OCI-LY3 (cell line): ENCODE results near the gene ACTR1A.

Source experiments
- H2AFZ ChIP-seq: fragments of 200-600, 300-600 bp; shearing (Covaris generic); 2 replicates; pipeline ENCODE4 v1.6.0; 2014; ENCODE audit warnings: antibody characterized with exemption, low read depth, low read length
- H3K27ac ChIP-seq: fragments of 200-600, 300-600 bp; sonication (generic); 2 replicates; pipeline ENCODE4 v1.5.1; 2014; ENCODE audit warnings: mild to moderate bottlenecking, low read length, moderate library complexity, mixed read lengths
- H3K27me3 ChIP-seq: fragments of 200-600, 300-600 bp; sonication (generic); 2 replicates; pipeline ENCODE4 v1.6.1; 2014; ENCODE audit warnings: low read depth, low read length, mixed read lengths
- H3K36me3 ChIP-seq: fragments of 200-600, 300-600 bp; sonication (generic); replicated peaks from 2 replicates; pipeline ENCODE3; 2014; ENCODE audit warnings: low read depth, low read length, mixed read lengths
- H3K4me1 ChIP-seq: fragments of 300-600, 200-600 bp; sonication (generic); 2 replicates; pipeline ENCODE4 v1.6.1; 2014; ENCODE audit warnings: low read length, mixed read lengths
- H3K4me2 ChIP-seq: fragments of 200-600, 300-600 bp; sonication (generic); 2 replicates; pipeline ENCODE4 v1.6.1; 2014; ENCODE audit warnings: low read length, mixed read lengths
- H3K4me3 ChIP-seq: fragments of 300-600, 200-600 bp; sonication (generic); 2 replicates; pipeline ENCODE4 v1.5.1; 2014; ENCODE audit warnings: antibody characterized with exemption, mild to moderate bottlenecking, low read length, moderate library complexity
- H3K79me2 ChIP-seq: fragments of 300-600, 200-600 bp; shearing (Covaris generic); 2 replicates; pipeline ENCODE4 v1.6.1; 2014; ENCODE audit warnings: mild to moderate bottlenecking, low read length, mixed read lengths
- H3K9ac ChIP-seq: fragments of 300-600, 200-600 bp; shearing (Covaris generic); 2 replicates; pipeline ENCODE4 v1.6.0; 2014; ENCODE audit warnings: mild to moderate bottlenecking, low read length, moderate library complexity
- H3K9me3 ChIP-seq: fragments of 200-600, 300-600 bp; shearing (Covaris generic); 2 replicates; pipeline ENCODE4 v1.6.1; 2014; ENCODE audit warnings: low read length, mixed read lengths; ENCODE audit not compliant: insufficient read depth
- H4K20me1 ChIP-seq: fragments of 200-600, 300-600 bp; sonication (generic); 2 replicates; pipeline ENCODE4 v1.6.1; 2016; ENCODE audit warnings: low read length, mixed read lengths; ENCODE audit not compliant: insufficient read depth
- EZH2phosphoT487 ChIP-seq: fragments of 200-600 bp; shearing (Covaris generic); IDR thresholded peaks from 2 replicates; pipeline ENCODE4 v1.6.1; 2018; ENCODE audit warnings: antibody characterized with exemption, mixed run types, low read depth
- TF ChIP-seq, protein P1 (sequence below): fragments of 200-600, 300-600 bp; sonication (generic); IDR thresholded peaks from 2 replicates; pipeline ENCODE4 v1.5.1; 2014; ENCODE audit warnings: antibody characterized with exemption, low read length, low read depth

The ACTR1A gene

DNA sequence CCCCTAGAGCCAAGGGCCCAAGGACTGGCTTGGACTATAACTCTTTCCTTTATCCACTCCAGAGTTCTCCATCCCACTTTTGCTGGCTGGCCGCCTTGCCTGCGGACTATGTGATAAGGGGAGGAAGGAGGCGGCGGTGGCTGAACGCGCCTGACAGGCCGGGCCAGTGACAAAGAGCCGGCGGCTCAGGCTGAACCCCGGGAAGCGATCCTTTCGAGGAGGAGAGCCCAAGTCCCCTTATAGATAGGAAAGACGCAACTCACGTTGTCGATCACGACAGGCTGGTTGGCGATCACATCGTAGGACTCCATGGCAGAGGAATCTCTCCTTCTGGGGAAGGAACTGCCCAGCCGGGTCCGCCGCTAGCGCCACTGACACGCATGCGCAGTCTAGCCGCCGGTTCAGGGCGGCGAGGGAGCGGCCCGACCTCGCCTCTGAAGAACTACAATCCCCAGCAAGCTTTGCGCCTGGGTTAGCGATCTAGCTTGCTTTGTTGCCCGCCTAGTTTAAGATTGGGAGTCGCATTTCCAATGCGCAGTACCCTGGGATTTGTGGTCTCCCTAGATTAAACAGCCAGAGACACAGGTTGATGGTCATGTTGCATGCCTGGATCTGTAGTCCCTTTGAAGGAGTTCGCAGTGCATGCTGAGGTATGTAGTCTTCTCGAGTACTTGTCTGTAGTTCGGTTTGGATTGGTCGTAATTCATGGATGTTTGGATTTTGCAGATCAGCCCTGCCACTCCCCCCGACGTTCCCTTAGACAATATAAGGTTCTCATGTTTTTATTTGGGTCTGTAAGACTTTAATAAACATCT lies at the start of gene ACTR1A:
TSS of gene ACTR1A (minus strand) at position 376 of the 815 bp plus-strand sequence. CDS start at position 311, 65 bp downstream.
- Histone ChIP-seq H3K79me2 (peaks cover 52% of the 10 kb centered on the region), H3K27me3 (no peaks in the 10 kb centered on the region), H3K4me1 (peaks cover 8% of the 10 kb centered on the region), H3K4me3 (peak within 1 kb of the TSS; percentile 98), H3K9ac (peak within 1 kb of the TSS; percentile 89), H2AFZ (peak within 1 kb of the TSS; percentile 84), H3K36me3 (peaks cover 2% of the 10 kb centered on the region), H3K4me2 (peak within 1 kb of the TSS; percentile 91), H4K20me1 (peaks cover 11% of the 10 kb centered on the region), H3K9me3 (no peaks in the 10 kb centered on the region), H3K27ac (peak within 1 kb of the TSS; percentile 55)
- no peak for TF ChIP-seq EZH2phosphoT487
- TF ChIP-seq, protein P1, sequence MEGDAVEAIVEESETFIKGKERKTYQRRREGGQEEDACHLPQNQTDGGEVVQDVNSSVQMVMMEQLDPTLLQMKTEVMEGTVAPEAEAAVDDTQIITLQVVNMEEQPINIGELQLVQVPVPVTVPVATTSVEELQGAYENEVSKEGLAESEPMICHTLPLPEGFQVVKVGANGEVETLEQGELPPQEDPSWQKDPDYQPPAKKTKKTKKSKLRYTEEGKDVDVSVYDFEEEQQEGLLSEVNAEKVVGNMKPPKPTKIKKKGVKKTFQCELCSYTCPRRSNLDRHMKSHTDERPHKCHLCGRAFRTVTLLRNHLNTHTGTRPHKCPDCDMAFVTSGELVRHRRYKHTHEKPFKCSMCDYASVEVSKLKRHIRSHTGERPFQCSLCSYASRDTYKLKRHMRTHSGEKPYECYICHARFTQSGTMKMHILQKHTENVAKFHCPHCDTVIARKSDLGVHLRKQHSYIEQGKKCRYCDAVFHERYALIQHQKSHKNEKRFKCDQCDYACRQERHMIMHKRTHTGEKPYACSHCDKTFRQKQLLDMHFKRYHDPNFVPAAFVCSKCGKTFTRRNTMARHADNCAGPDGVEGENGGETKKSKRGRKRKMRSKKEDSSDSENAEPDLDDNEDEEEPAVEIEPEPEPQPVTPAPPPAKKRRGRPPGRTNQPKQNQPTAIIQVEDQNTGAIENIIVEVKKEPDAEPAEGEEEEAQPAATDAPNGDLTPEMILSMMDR = no peak

DNA sequence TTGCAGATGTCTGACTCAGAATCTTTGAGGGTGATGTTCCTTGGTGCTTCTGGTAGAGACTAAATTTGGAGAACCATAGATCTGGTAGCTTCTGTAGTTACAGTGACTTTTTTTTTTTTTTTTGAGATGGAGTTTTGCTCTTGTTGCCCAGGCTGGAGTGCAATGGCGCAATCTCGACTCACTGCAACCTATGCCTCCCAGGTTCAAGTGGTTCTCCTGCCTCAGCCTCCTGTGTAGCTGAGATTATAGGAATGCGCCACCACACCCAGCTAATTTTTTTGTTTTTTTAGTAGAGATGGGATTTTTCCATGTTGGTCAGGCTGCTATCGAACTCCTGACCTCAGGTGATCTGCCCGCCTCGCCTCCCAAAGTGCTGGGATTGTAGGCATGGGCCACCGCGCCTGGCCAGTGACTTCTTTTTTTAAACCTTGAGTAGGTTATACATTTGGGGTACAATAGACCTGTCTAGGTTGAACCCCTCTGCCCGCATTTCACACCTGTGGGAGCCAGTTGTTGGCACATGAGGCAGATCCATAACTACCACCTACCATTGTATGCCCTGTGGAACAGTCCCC lies 48.2 kb upstream of the ACTR1A start:
- TF ChIP-seq, protein P1 = no peak
- no peak for TF ChIP-seq EZH2phosphoT487
- Histone ChIP-seq H3K79me2 (no peaks in the 10 kb centered on the region), H3K4me1 (no peaks in the 10 kb centered on the region)

DNA sequence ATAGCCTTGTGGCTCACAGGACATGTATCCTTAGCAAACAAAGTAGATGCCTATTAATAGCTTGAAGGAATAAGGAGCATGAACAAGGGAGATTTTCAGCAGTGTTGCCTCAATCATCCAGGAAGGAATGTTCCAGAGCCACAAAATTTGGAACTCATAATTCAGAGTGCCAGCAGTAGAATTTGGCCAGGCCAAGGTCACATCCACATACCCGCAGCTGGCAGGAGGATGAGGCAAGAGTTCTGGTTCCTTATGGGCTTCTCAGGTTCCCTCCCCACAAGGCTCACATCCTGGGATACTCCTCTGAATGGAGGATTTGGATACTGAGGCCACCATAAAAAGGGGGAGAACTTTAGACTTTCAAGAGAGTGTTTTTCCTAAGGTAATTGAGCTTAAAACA lies 47.0 kb upstream of the ACTR1A start:
- Histone ChIP-seq H3K9ac (no peak overlapping the region), H3K4me3 (no peak overlapping the region), H3K79me2 (no peaks in the 10 kb centered on the region), H3K36me3 (no peaks in the 10 kb centered on the region), H2AFZ (no peak overlapping the region), H3K4me1 (no peaks in the 10 kb centered on the region), H4K20me1 (no peaks in the 10 kb centered on the region), H3K9me3 (no peaks in the 10 kb centered on the region), H3K27ac (no peak overlapping the region), H3K4me2 (no peak overlapping the region), H3K27me3 (no peaks in the 10 kb centered on the region)
- no peak for TF ChIP-seq EZH2phosphoT487
- TF ChIP-seq, protein P1 = no peak

More for the DNA sequence above, 48.2 kb upstream of the ACTR1A start:
- Histone ChIP-seq H3K27me3 (no peaks in the 10 kb centered on the region), H2AFZ (no peak overlapping the region), H3K9ac (no peak overlapping the region), H3K4me2 (no peak overlapping the region), H3K36me3 (no peaks in the 10 kb centered on the region), H3K9me3 (no peaks in the 10 kb centered on the region), H4K20me1 (no peaks in the 10 kb centered on the region), H3K27ac (no peak overlapping the region), H3K4me3 (no peak overlapping the region)

DNA sequence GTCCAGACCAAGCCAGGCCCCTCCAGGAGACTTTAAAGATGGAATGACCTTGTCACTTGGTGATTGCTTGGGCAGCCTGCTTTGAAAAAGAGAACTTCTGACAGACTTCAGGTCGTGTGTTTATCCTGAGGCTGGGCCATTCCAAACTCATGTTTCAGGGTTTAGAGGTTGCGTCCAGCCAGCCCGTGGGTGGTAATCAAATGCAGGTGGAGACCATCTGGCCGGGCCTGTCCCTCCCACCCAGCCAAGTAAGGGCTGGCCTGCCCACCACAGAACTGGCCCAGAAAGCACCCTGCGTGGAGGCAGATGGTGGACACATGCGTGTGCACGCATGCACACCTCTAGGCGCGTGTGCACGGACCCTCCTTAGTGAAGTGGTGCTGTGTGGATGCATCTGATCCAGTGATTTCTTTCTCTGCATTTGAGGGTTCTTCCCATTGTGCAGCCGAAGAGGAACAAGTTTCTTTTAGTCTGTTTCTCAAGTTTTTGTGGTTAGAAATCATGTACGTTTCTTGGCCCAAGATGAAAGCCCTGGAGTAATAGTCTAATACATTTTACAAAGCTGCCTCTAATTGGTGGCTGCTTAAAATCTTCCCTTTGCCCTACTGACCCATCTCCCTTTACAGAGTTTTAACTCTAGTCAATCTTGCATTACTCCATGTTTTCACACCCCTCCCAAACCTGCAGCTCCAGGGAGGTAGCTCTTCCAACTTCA lies 44.3 kb upstream of the ACTR1A start:
- H3K27me3 ChIP-seq = no peaks in the 10 kb centered on the region
- peaks cover 3% of the 10 kb centered on the region; the same call in 1 of the 2 replicates for H3K4me1 ChIP-seq
- H2AFZ ChIP-seq = no peak overlapping the region
- no peaks in the 10 kb centered on the region for H3K9me3 ChIP-seq
- H3K4me3 ChIP-seq = no peak overlapping the region
- H3K4me2 ChIP-seq = no peak overlapping the region
- no peak overlapping the region for H3K27ac ChIP-seq
- TF ChIP-seq, protein P1 = no peak
- no peak overlapping the region for H3K9ac ChIP-seq
- no peaks in the 10 kb centered on the region for H3K79me2 ChIP-seq
- H3K36me3 ChIP-seq = no peaks in the 10 kb centered on the region
- no peaks in the 10 kb centered on the region for H4K20me1 ChIP-seq
